SU-DHL-6 (cell line): ENCODE measurements around the gene SGK2.

ENCODE experiments used
- H2AFZ ChIP-seq: fragments of 200-600 bp; sonication (generic); 2 replicates; pipeline ENCODE4 v1.6.1; 2014; ENCODE audit warnings: low read depth, mild to moderate bottlenecking, moderate library complexity, mixed read lengths, antibody characterized with exemption, low read length; ENCODE audit not compliant: severe bottlenecking
- H3F3A ChIP-seq: fragments of 200-600 bp; shearing (Covaris generic); 2 replicates; pipeline ENCODE4 v1.6.0; 2016; ENCODE audit warnings: antibody characterized with exemption, mild to moderate bottlenecking; ENCODE audit not compliant: insufficient read depth
- H3K27ac ChIP-seq: fragments of 200-600 bp; sonication (generic); 2 replicates; pipeline ENCODE4 v1.5.1; 2016; ENCODE audit warnings: low read depth, mild to moderate bottlenecking, low read length, moderate library complexity, mixed read lengths
- H3K27me3 ChIP-seq: fragments of 200-600 bp; sonication (generic), shearing (Covaris generic); 2 replicates; pipeline ENCODE4 v1.6.0; 2014; ENCODE audit warnings: mild to moderate bottlenecking, low read length
- H3K36me3 ChIP-seq: fragments of 200-600 bp; sonication (generic); 2 replicates; pipeline ENCODE4 v1.6.1; 2014; ENCODE audit warnings: mild to moderate bottlenecking, low read length, mixed read lengths
- H3K4me2 ChIP-seq: fragments of 300-600, 200-600 bp; shearing (Covaris generic), sonication (generic); 2 replicates; pipeline ENCODE4 v1.6.0; 2014; ENCODE audit warnings: low read length, low read depth, mild to moderate bottlenecking; ENCODE audit not compliant: poor library complexity, severe bottlenecking
- H3K4me3 ChIP-seq: fragments of 200-600 bp; sonication (generic); 2 replicates; pipeline ENCODE4 v1.5.1; 2014; ENCODE audit warnings: antibody characterized with exemption, low read length, mild to moderate bottlenecking, mixed read lengths; ENCODE audit not compliant: insufficient read depth, poor library complexity, severe bottlenecking
- H3K79me2 ChIP-seq: fragments of 200-600 bp; sonication (generic); 2 replicates; pipeline ENCODE4 v1.6.1; 2014; ENCODE audit warnings: mild to moderate bottlenecking, low read length, moderate library complexity; ENCODE audit not compliant: insufficient read depth
- H3K9ac ChIP-seq: fragments of 200-600 bp; sonication (generic); 2 replicates; pipeline ENCODE4 v1.7.0; 2014; ENCODE audit warnings: mild to moderate bottlenecking, low read length
- H3K9me2 ChIP-seq: fragments of 200-600 bp; sonication (generic); replicated peaks from 2 replicates; pipeline ENCODE4 v1.6.1; 2014; ENCODE audit warnings: low read length; ENCODE audit not compliant: insufficient read depth
- H3K9me3 ChIP-seq: fragments of 200-600 bp; sonication (generic); 2 replicates; pipeline ENCODE4 v1.6.1; 2014; ENCODE audit warnings: low read length, mixed read lengths; ENCODE audit not compliant: insufficient read depth
- H4K20me1 ChIP-seq: fragments of 200-600 bp; sonication (generic); 2 replicates; pipeline ENCODE4 v1.6.1; 2014; ENCODE audit warnings: low read depth, mild to moderate bottlenecking, antibody characterized with exemption, low read length, moderate library complexity, mixed read lengths
- EZH2phosphoT487 ChIP-seq: fragments of 200-600 bp; sonication (generic), shearing (Covaris generic); conservative IDR thresholded peaks from 2 replicates; pipeline ENCODE4 v1.6.1; 2018; ENCODE audit warnings: mild to moderate bottlenecking, antibody characterized with exemption, low read length, moderate library complexity, mixed read lengths
- TF ChIP-seq, protein P1 (sequence below): fragments of 200-600 bp; sonication (generic); IDR thresholded peaks from one replicate; pipeline ENCODE4 v1.5.1; 2017; ENCODE audit warnings: antibody characterized with exemption, mild to moderate bottlenecking, low read length, moderate library complexity; ENCODE audit not compliant: insufficient read depth, poor library complexity, severe bottlenecking

The SGK2 gene

GRCh38 chr20:43571771-43572170 lies 12.9 kb downstream of the SGK2 start:
- no peaks in the 10 kb centered on the region for H3K9me2 ChIP-seq
- no peaks in the 10 kb centered on the region for H3K79me2 ChIP-seq
- H3K27me3 ChIP-seq: no peaks in the 10 kb centered on the region
- no peak overlapping the region for H2AFZ ChIP-seq
- TF ChIP-seq, protein P1, sequence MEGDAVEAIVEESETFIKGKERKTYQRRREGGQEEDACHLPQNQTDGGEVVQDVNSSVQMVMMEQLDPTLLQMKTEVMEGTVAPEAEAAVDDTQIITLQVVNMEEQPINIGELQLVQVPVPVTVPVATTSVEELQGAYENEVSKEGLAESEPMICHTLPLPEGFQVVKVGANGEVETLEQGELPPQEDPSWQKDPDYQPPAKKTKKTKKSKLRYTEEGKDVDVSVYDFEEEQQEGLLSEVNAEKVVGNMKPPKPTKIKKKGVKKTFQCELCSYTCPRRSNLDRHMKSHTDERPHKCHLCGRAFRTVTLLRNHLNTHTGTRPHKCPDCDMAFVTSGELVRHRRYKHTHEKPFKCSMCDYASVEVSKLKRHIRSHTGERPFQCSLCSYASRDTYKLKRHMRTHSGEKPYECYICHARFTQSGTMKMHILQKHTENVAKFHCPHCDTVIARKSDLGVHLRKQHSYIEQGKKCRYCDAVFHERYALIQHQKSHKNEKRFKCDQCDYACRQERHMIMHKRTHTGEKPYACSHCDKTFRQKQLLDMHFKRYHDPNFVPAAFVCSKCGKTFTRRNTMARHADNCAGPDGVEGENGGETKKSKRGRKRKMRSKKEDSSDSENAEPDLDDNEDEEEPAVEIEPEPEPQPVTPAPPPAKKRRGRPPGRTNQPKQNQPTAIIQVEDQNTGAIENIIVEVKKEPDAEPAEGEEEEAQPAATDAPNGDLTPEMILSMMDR: no peak
- no peak for TF ChIP-seq EZH2phosphoT487
- H3K4me3 ChIP-seq: no peak overlapping the region
- no peak overlapping the region for H3K4me2 ChIP-seq
- H3K9me3 ChIP-seq: no peaks in the 10 kb centered on the region
- no peaks in the 10 kb centered on the region for H3F3A ChIP-seq
- H3K27ac ChIP-seq: no peak overlapping the region
- H4K20me1 ChIP-seq: no peaks in the 10 kb centered on the region
- no peak overlapping the region for H3K9ac ChIP-seq
- no peaks in the 10 kb centered on the region for H3K36me3 ChIP-seq

GRCh38 chr20:43572891-43573290 lies 14.1 kb downstream of the SGK2 start:
- no peaks in the 10 kb centered on the region for H3F3A ChIP-seq
- no peak overlapping the region for H3K4me3 ChIP-seq
- no peak overlapping the region for H3K9ac ChIP-seq
- no peaks in the 10 kb centered on the region for H3K9me3 ChIP-seq
- no peaks in the 10 kb centered on the region for H3K9me2 ChIP-seq
- no peaks in the 10 kb centered on the region for H3K79me2 ChIP-seq
- H3K4me2 ChIP-seq: no peak overlapping the region
- H3K27ac ChIP-seq: no peak overlapping the region
- H3K36me3 ChIP-seq: no peaks in the 10 kb centered on the region
- TF ChIP-seq, protein P1: no peak
- TF ChIP-seq EZH2phosphoT487: no peak
- H2AFZ ChIP-seq: no peak overlapping the region
- H4K20me1 ChIP-seq: no peaks in the 10 kb centered on the region
- H3K27me3 ChIP-seq: no peaks in the 10 kb centered on the region

DNA sequence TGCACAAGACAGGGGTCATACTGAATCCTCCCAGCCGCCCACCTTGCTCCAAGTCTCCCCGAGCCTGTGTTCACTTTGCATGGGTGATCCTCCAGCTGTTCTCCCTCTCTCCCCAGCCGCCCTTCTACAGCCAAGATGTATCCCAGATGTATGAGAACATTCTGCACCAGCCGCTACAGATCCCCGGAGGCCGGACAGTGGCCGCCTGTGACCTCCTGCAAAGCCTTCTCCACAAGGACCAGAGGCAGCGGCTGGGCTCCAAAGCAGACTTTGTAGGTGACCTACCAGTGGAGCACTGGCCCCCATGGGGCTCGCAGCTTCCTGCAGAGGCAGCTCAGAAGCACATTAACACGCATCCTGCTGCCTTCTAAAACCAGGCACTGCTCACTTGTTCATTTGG lies 17.3 kb downstream of the SGK2 start:
- no peak overlapping the region for H3K9ac ChIP-seq
- H3K4me2 ChIP-seq: no peak overlapping the region
- H3K36me3 ChIP-seq: no peaks in the 10 kb centered on the region
- no peak overlapping the region for H3K27ac ChIP-seq
- no peaks in the 10 kb centered on the region for H3K9me3 ChIP-seq
- H4K20me1 ChIP-seq: no peaks in the 10 kb centered on the region
- H2AFZ ChIP-seq: no peak overlapping the region
- H3K27me3 ChIP-seq: no peaks in the 10 kb centered on the region
- TF ChIP-seq EZH2phosphoT487: no peak
- TF ChIP-seq, protein P1: no peak
- no peak overlapping the region for H3K4me3 ChIP-seq
- H3K9me2 ChIP-seq: no peaks in the 10 kb centered on the region
- no peaks in the 10 kb centered on the region for H3K79me2 ChIP-seq
- no peaks in the 10 kb centered on the region for H3F3A ChIP-seq
